K562 (cell line): ENCODE data around the gene TMEM120B. TPM values are rescaled to one million over a fixed set of nuclear protein-coding genes. Genes with fewer than 3 reads are reported as not detected.

ENCODE experiments used
- ATAC-seq: fragments of 200-7000 bp; cut with Tn5 transposase; 3 replicates; pipeline ENCODE4 v1.9.1; 2020; ENCODE audit warnings: moderate library complexity
- BruUV-seq: library from RNA; stranded (reverse); fragments of 400-500 nt; replicated peaks from 2 replicates; lab custom pipeline; 2021; lab: Mats Ljungman, UMichigan
- CTCF ChIA-PET: fragments of 300-600 bp; formaldehyde crosslinking; extraction: SDS; loops from one replicate; lab custom pipeline; 2021; ENCODE audit warnings: low intra/inter-chr PET ratio; lab: Yijun Ruan, JAX
- POLR2A ChIA-PET: fragments of 300-600, 350-650 bp; sonication (Branson Sonifier 250); formaldehyde crosslinking; extraction: SDS; loops from one replicate; lab custom pipeline; 2021; ENCODE audit warnings: antibody characterized with exemption, inconsistent platforms; lab: Yijun Ruan, JAX
- DNase-seq, 4 experiments: peaks; one replicate each; pipeline versions ENCODE4 v3.0.0 to v3.0.0-alpha.2; 2011 to 2018; ENCODE audit warnings: low spot score in 3 of 4, mixed read lengths in 3 of 4; ENCODE audit errors: extremely low read depth in 1 of 4
- FAIRE-seq: peaks from 2 replicates; lab custom pipeline; 2011; peaks lifted over from hg19 to GRCh38; lab: Jason Lieb, UNC
- H2AFZ ChIP-seq: 2 replicates; pipeline ENCODE4 v1.6.0; 2011; ENCODE audit warnings: low read depth, low read length, control low read depth, inconsistent platforms
- H3K27ac ChIP-seq: fragments of 200-600 bp; 3 replicates; pipeline ENCODE4 v1.8.0; 2011; ENCODE audit warnings: low read depth, mild to moderate bottlenecking, control low read depth, inconsistent platforms, low read length, moderate library complexity, mixed read lengths; ENCODE audit errors: extremely low read depth
- H3K27me3 ChIP-seq, 2 experiments: fragments of 300-600 bp in 1 of 2; 2 replicates in 1 of 2; 3 replicates in 1 of 2; pipeline versions ENCODE4 v1.6.0 to v1.8.0; 2011; ENCODE audit warnings: inconsistent platforms in 2 of 2, low read length in 2 of 2, mild to moderate bottlenecking in 1 of 2, mixed read lengths in 1 of 2, moderate library complexity in 1 of 2; ENCODE audit not compliant: control insufficient read depth in 2 of 2, insufficient read depth in 2 of 2
- H3K36me3 ChIP-seq: fragments of 300-600 bp; 3 replicates; pipeline ENCODE4 v1.8.0; 2011; ENCODE audit warnings: mild to moderate bottlenecking, low read length, inconsistent platforms; ENCODE audit not compliant: control insufficient read depth, insufficient read depth
- H3K4me1 ChIP-seq, 2 experiments: fragments of 200-600 bp in 1 of 2; replicated peaks in 1 of 2; 2 replicates in 1 of 2; 3 replicates in 1 of 2; pipeline versions ENCODE4 v1.5.1 to v1.8.0; 2011; ENCODE audit warnings: inconsistent platforms in 2 of 2, low read length in 2 of 2, mild to moderate bottlenecking in 1 of 2, mixed read lengths in 1 of 2, moderate library complexity in 1 of 2; ENCODE audit not compliant: control insufficient read depth in 2 of 2, insufficient read depth in 2 of 2
- H3K4me2 ChIP-seq: 2 replicates; pipeline ENCODE4 v1.6.1; 2011; ENCODE audit warnings: low read length, control low read depth, inconsistent platforms, mixed read lengths; ENCODE audit not compliant: insufficient read depth
- H3K4me3 ChIP-seq: fragments of 200-600 bp; sonication (generic), shearing (Covaris generic); 2 replicates; pipeline ENCODE4 v1.5.1; 2016; ENCODE audit warnings: control low read depth, inconsistent platforms
- H3K79me2 ChIP-seq: fragments of 200-600 bp; 3 replicates; pipeline ENCODE4 v1.8.0; 2011; ENCODE audit warnings: low read length, inconsistent platforms; ENCODE audit not compliant: control insufficient read depth, insufficient read depth
- H3K9ac ChIP-seq, 2 experiments: 2 replicates each; pipeline versions ENCODE4 v1.6.0 to v1.6.1; 2011; ENCODE audit warnings: low read depth in 2 of 2, low read length in 2 of 2, control low read depth in 1 of 2, inconsistent platforms in 1 of 2, mild to moderate bottlenecking in 1 of 2, mixed read lengths in 1 of 2; ENCODE audit not compliant: insufficient read depth in 1 of 2
- H3K9me1 ChIP-seq: one replicate; pipeline ENCODE4 v1.6.0; 2011; ENCODE audit warnings: inconsistent platforms, mild to moderate bottlenecking, low read length, moderate library complexity; ENCODE audit not compliant: control insufficient read depth, insufficient read depth
- H3K9me3 ChIP-seq: replicated peaks from 2 replicates; pipeline ENCODE4 v1.5.1; 2011; ENCODE audit warnings: low read depth, low read length, inconsistent platforms; ENCODE audit not compliant: control insufficient read depth, insufficient read depth
- H4K20me1 ChIP-seq: replicated peaks from 2 replicates; pipeline ENCODE4 v1.6.1; 2011; ENCODE audit warnings: low read length, inconsistent platforms, mixed read lengths; ENCODE audit not compliant: control insufficient read depth, insufficient read depth
- ARID2 ChIP-seq: fragments of 450-650 bp; IDR thresholded peaks from 2 replicates; pipeline ENCODE4 v1.6.1; 2017; ENCODE audit warnings: antibody characterized with exemption, mild to moderate bottlenecking
- ATF1 ChIP-seq, 2 experiments: fragments of 450-650 bp in 1 of 2; IDR thresholded peaks; 2 replicates each; pipeline ENCODE4 v1.6.1; 2016; ENCODE audit warnings: missing compliant biosample characterization in 1 of 2, missing genetic modification characterization in 1 of 2
- ATF7 ChIP-seq: fragments of 450-650 bp; IDR thresholded peaks from 2 replicates; pipeline ENCODE4 v1.7.1; 2014; ENCODE audit warnings: mild to moderate bottlenecking, moderate library complexity
- CC2D1A ChIP-seq: fragments of 450-650 bp; IDR thresholded peaks from 2 replicates; pipeline ENCODE4 v1.6.1; 2017; ENCODE audit warnings: mild to moderate bottlenecking
- CTBP1 ChIP-seq: fragments of 450-650 bp; IDR thresholded peaks from 2 replicates; pipeline ENCODE4 v1.6.1; 2016; ENCODE audit warnings: borderline replicate concordance
- CTCF ChIP-seq, 3 experiments: IDR thresholded peaks in 2 of 3; conservative IDR thresholded peaks in 1 of 3; 2 replicates each; pipeline ENCODE4 v1.5.1; 2011 to 2012; ENCODE audit warnings: low read length in 3 of 3, mild to moderate bottlenecking in 3 of 3, control low read depth in 2 of 3, improper control_type of control experiment in 1 of 3, inconsistent platforms in 1 of 3, low read depth in 1 of 3, mixed read lengths in 1 of 3, moderate library complexity in 1 of 3; ENCODE audit not compliant: insufficient read depth in 2 of 3
- FOXJ3 ChIP-seq: sonication (generic); formaldehyde crosslinking; IDR thresholded peaks from 2 replicates; pipeline ENCODE4 v1.4.0; 2020; ENCODE audit warnings: mild to moderate bottlenecking, missing genetic modification reagents
- NCOA4 ChIP-seq: fragments of 450-650 bp; IDR thresholded peaks from 2 replicates; pipeline ENCODE4 v1.6.1; 2018; ENCODE audit warnings: mild to moderate bottlenecking; ENCODE audit not compliant: partially characterized antibody
- RAD21 ChIP-seq, 2 experiments: fragments of 250-450 bp in 1 of 2; fragments of 450-650 bp in 1 of 2; sonication (Bioruptor Pico) in 1 of 2; formaldehyde crosslinking in 1 of 2; IDR thresholded peaks in 1 of 2; conservative IDR thresholded peaks in 1 of 2; 2 replicates each; pipeline versions ENCODE4 v1.4.0 to v1.8.0; 2020 to 2022; ENCODE audit warnings: mild to moderate bottlenecking in 2 of 2, moderate library complexity in 1 of 2
- SMC3 ChIP-seq: conservative IDR thresholded peaks from 2 replicates; pipeline ENCODE4 v1.6.1; 2011; ENCODE audit warnings: low read depth, low read length, improper control_type of control experiment; ENCODE audit not compliant: insufficient read depth
- ZNF655 ChIP-seq: fragments of 250-450 bp; sonication (Bioruptor Pico); IDR thresholded peaks from 2 replicates; pipeline ENCODE4 v1.5.0; 2021
- ZZZ3 ChIP-seq: fragments of 450-650 bp; IDR thresholded peaks from 2 replicates; pipeline ENCODE4 v1.6.1; 2016; ENCODE audit warnings: antibody characterized with exemption, mild to moderate bottlenecking, moderate library complexity
- WGBS: fragments of 100-300 bp; shearing (Covaris generic); methylation state at CpG from one replicate; pipeline ENCODE4 v1.1.6; 2016; ENCODE audit warnings: low coverage, mixed read lengths; ENCODE audit not compliant: insufficient coverage; ENCODE audit errors: missing lambda C conversion rate; 5-methylcytosine and 5-hydroxymethylcytosine counted together
- in situ Hi-C: fragments of 300-500 bp; cut with MboI; formaldehyde crosslinking; loops from 4 replicates; pipeline ENCODE4 v1.15.0; 2018; ENCODE audit warnings: inconsistent platforms, mixed read lengths
- intact Hi-C: fragments of 100-400 bp; cut with micrococcal nuclease; formaldehyde crosslinking; loops from 2 replicates; pipeline ENCODE4 v1.14.2; 2022
- polyA plus RNA-seq, 8 experiments: library from polyadenylated mRNA; depleted of rRNA in 4 of 8; stranded (reverse) in 5 of 8; unstranded in 3 of 8; fragments of >200 nt; fragmentation: Nextera tagmentation in 2 of 8; fragmentation: Illumina TruSeq in 1 of 8; extraction: Ambion mirVana in 2 of 8; extraction: Trizol in 1 of 8; gene quantifications; 2 replicates each; pipeline versions ENCODE4 v1.2.1 to v1.2.3, GENCODE V29; 2011 to 2014; ENCODE audit warnings: inconsistent platforms in 1 of 8, missing spikeins in 1 of 8
- total RNA-seq, 7 experiments: library from RNA; depleted of rRNA in 6 of 7; stranded (reverse); fragments of >200 nt in 6 of 7; fragmentation: Illumina TruSeq in 2 of 7; extraction: Trizol in 2 of 7; gene quantifications; 2 replicates each; pipeline versions ENCODE4 v1.2.1 to v1.2.3, GENCODE V29; 2011 to 2021; ENCODE audit warnings: low replicate concordance in 1 of 7

Gene TMEM120B
- total and polyA plus RNA-seq, 9 of the 15 experiments (the other 6 are each of a cell fraction or from before 2014, with no cell fraction given) = 1.7 to 18.6 (median 7.4) TPM

DNA sequence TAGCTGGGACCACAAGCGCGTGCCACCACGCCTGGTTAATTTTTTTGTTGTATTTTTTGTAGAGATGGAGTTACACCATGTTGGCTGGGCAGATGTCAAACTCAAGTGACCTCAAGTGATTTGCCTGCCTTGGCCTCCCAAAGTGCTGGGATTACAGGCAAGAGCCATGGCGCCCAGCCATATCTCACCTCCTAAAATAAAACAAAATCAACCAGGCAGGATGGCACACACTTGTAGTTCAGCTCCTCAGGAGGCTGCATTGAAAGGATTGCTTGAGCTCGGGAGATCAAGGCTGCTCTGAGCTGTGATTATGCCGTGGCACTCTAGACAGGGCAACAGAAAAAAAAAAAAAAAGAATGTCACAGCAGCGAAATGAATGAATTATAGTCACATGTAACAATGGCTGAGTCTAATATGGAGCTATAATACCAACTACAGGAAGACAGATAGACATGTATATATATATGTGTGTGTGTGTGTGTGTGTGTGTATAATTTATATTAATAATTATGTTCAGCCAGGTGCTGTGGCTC, 19.3 kb upstream of the TMEM120B start (continued):
- TF ChIP-seq CTBP1 = no peak
- TF ChIP-seq ZZZ3 = no peak
- TF ChIP-seq, all 486 proteins: peak for 0

DNA sequence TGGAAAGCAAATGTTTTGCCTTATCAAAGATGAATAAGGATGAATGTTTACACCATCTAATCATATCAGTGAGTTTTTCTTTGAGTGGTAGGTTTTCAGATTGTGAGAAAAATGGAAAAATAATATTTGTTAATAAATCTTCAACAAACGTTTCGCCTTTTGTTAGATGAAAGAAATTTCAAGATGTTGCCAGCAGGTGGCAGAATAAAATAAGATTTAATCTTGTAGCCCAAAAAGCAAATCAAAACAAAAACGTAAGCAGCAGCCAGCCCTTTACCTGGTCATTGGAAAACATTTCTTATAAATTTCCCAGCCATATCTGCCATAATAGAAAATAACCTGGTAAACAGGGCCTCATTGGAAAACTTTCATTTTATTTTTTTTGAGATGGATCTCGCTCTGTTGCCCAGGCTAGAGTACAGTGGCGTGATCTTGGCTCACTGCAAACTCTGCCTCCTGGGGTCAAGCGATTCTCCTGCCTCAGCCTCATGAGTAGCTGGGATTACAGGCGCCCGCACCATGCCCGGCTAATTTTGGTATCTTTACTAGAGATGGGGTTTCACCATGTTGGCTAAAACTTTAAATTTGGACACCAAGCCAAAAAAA, 15.4 kb upstream of the TMEM120B start:
- Histone ChIP-seq H3K4me2 (no peak overlapping the region), H3K4me3 (no peak overlapping the region), H3K9me1 (no peaks in the 10 kb centered on the region), H3K9ac (no peak overlapping the region), H3K4me1 (no peaks in the 10 kb centered on the region; a peak in 1 of 5 replicates), H3K9me3 (no peaks in the 10 kb centered on the region), H2AFZ (peak overlapping the region; percentile 51; the same call in 1 of the 2 replicates), H3K79me2 (no peaks in the 10 kb centered on the region), H3K27me3 (no peaks in the 10 kb centered on the region), H3K27ac (no peak overlapping the region), H3K36me3 (no peaks in the 10 kb centered on the region), H4K20me1 (no peaks in the 10 kb centered on the region)
- in situ Hi-C loops = no loop called here
- peak; percentile 65 for FAIRE-seq
- CTCF ChIA-PET = interaction anchor here (0.6 to 4.6 kb wide), 8 partner anchors 9 to 191 kb away, joined by 3 to 82 read pairs (median 4); partner anchors contain the start of gene RHOF
- DNase-seq = peak; percentile 35 to 65 (median 40)
- WGBS = 23% methylated on average over 9 of the region's 9 CpGs
- 0 out of 3 replicates have a peak, but pooled peaks have one; percentile 26 for ATAC-seq
- intact Hi-C loops = loop anchor here (1.0 to 5.0 kb wide), 3 partner anchors 76 to 190 kb away; partner anchors contain the start of gene PSMD9
- POLR2A ChIA-PET = no interaction called here
- no TSS peak for BruUV-seq
- TF ChIP-seq RAD21 (CRISPR knock-in tag; conservative IDR thresholded peaks at IDR 0.05 in 1 of 2, IDR thresholded peaks at IDR 0.05 in 1 of 2) = peak; percentile 92 to 94
- no peak for TF ChIP-seq ZNF655
- TF ChIP-seq FOXJ3 (CRISPR knock-in tag) = no peak
- TF ChIP-seq CC2D1A = peak; percentile 40; the same call in 1 of the 2 replicates
- TF ChIP-seq SMC3 = peak; percentile 73
- TF ChIP-seq ATF7 = peak; percentile 9; the same call in 1 of the 2 replicates
- TF ChIP-seq ARID2 = 0 out of 2 replicates have a peak, but pooled peaks have one; percentile 31
- no peak for TF ChIP-seq NCOA4
- no peak for TF ChIP-seq ATF1 (CRISPR knock-in tag; IDR thresholded peaks at IDR 0.05)
- TF ChIP-seq ATF1 (tag; IDR thresholded peaks at IDR 0.05) = 0 out of 2 replicates have a peak, but pooled peaks have one; percentile 30
- peak; percentile 47 to 75 (median 49); a peak in 5 of 6 replicates for TF ChIP-seq CTCF (IDR thresholded peaks at IDR 0.05 in 2 of 3, conservative IDR thresholded peaks at IDR 0.05 in 1 of 3; ENCODE audit: insufficient read depth in 2 of 3, low read depth in 1 of 3, low read length in 3 of 3)
